Measurements from ENCODE around the gene CT45A10.
"Not testable (repeated sequence)": the region's sequence is repeated elsewhere in the genome, so short reads cannot be mapped to it uniquely, and the experiment has no call there.

GRCh38 chrX:135837180-135837579 lies 56.1 kb downstream of the CT45A10 start, which contains the start of gene CT45A7:
- TF ChIP-seq CTCF (IDR thresholded peaks at IDR 0.05; ENCODE audit: insufficient read depth, low read length, poor library complexity, severe bottlenecking); EZH2phosphoT487 (conservative IDR thresholded peaks at IDR 0.05; ENCODE audit: low read length): not testable (repeated sequence)
